Measurements from ENCODE around the gene TLE2.
"Not testable (repeated sequence)": the region's sequence is repeated elsewhere in the genome, so short reads cannot be mapped to it uniquely, and the experiment has no call there.

The TLE2 gene

DNA sequence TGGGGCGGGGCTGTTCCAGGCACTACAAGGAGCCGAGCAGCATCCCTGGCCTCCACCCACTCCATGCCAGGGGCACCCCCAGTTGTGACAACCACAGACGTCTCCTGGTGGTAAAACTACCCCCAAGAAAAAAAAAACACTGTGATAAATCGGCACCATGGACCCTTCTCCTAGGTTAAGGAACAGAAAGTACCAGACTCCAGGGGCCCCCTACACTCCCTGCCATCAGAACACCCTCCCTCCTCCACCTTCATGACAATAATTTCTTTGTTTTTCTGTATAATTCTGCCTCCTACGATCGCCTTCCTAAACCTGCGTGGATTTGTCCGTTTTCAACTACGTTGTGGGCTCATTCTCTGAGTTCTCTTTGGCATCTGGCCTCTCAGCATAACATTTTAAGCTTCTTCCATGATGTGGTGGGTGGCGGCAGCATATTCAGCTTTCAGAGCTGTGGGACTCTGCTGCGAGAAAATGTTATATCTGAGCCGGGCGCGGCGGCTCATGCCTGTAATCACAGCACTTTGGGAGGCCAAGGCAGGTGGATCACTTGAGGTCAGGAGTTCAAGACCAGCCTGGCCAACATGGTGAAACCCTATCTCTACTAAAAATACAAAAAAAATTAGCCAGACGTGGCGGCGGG is 8.6 kb downstream of the TLE2 start:
- no peak overlapping the region for H3K4me3 ChIP-seq (ENCODE audit: low read length)
- no peak for DNase-seq (ENCODE audit: low read depth, low spot score)

DNA sequence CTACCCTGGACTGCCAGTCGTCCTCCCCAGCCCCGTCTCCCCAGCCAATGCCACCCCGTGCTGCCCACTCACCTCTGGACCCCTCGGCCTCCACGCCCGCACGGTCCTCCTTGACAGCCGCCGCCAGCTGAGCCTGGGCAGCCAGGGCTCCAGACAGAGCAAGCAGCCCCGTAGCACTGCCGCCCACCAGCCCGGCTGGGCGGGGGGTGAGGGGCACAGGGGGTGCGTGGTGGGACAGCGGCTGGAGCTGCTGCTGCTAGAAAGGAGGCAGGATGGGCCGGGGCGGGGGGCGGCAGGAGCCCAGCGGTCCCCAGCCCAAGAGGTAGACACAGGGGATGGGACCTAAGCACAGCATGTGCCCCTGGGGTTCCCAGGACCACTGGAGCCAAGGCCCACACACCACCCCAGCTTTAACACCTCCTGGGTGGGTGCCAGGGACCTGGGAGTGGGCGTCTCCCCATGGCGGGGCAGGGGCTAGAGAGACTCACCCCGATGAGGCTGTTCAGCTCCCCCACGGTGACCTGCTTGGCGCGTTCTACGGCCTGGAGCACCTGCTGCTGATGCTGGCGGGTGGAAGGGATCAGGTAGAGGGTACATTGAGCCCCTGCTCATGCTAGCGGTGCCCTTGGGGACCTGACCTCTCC is 9.7 kb downstream of the TLE2 start:
- no peak overlapping the region for H3K4me3 ChIP-seq (ENCODE audit: low read length)
- DNase-seq (ENCODE audit: low read depth, low spot score) = no peak

DNA sequence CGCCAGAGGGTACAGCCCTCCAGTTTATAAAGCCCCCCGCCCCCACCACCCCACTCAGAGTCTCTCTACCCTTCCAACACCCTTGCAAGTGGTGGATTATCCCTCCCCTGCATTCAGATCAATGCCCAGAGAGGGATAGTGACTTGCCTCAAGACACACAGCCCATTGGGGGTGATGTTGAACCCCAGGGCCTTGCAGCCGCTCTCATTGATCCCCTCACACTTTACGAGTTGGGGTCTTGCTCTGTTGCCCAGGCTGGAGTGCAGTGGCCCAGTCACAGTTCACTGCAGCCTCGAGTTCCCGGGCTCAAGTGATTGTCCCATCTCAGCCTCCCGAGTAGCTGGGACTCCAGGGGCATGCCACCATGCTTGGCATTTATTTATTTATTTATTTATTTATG is 11.2 kb downstream of the TLE2 start:
- DNase-seq (ENCODE audit: low read depth, low spot score) = no peak
- H3K4me3 ChIP-seq (ENCODE audit: low read length) = no peak overlapping the region

DNA sequence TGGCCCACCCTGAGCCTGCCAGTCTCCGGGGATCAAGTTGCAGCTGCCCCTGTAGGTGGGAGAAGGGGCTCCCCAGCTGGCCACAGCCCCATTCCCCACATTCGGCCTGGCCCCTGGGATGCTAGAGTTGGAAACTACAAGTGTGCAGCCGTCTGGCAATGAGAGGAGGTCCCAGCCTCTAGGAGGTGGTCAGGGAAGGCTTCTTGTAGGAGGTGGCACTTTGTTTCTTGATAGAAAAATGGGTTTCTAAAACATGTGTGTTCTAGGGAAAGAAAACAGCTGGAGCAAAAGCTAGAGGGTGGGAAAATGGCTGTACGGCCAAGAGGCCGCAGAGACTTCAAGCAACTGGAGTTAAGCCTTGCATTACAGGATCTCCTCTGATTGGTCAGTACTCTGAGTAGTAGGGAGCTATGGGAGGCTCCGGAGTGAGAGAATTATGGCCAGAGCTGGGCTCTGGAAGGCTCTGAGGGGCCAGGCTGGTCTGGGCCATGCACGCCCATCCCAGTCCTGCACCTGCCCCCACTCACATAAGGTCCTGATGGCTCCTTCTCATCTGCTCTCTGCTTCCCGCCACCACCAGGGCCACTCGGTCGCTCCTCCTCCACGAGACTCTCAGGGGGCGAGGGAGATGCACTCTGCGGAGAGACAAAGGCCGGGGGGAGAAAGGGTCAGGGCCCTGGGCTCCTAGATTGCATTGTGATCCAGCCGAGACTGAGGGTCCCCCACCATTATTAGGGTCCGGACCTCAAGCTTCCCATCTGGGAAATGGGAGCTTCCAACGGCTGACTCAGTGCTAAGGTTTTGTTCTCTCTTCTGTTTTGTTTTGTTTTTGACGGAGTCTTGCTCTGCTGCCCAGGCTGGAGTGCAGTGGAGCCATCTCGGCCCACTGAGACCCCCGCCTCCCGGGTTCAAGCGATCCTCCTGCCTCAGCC is 13.7 kb downstream of the TLE2 start:
- H3K4me3 ChIP-seq (ENCODE audit: low read length) = no peak overlapping the region
- no peak for DNase-seq (ENCODE audit: low read depth, low spot score)

DNA sequence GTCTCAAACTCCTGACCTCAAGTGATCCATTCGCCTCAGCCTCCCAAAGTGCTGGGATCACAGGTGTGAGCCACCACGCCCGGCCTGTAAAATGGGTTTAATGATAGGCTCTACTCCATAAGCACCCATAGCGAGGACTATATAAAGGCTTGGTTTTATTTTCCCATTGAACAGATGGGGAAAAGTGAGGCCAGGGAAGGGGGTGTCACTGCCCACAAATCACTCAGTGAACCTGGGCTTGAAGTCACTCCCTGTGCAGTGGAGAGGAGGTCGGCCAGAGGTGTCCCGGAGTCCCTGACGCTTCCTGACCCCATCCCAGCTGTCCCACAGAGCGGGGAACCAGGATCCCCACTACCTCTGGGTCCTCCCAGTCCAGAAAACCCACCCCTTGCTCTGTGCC is 14.9 kb downstream of the TLE2 start:
- no peak overlapping the region for H3K4me3 ChIP-seq (ENCODE audit: low read length)
- no peak for DNase-seq (ENCODE audit: low read depth, low spot score)

DNA sequence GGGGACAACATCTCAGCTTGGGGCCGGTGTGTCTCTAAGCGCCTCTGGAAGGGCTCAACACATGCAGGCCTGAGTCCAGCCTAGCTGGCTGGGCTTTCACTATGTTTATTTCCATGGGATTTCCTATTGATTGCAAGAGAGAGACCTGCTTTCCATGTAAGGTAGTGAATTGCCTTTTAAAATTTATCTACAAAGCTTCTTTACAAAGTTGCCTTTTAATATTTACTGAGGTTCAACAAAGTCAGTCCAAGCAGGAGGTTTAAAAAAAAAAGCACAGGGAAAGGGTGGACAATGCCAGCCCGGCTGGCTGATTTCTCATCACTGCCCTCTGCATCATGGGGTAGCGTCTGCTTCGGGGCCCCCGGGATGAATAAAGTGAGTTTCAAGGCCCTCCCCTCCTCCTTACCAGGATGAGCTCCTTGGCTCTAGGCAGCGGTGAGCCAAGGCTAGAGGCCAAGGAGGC is 15.8 kb downstream of the TLE2 start:
- no peak for DNase-seq (ENCODE audit: low read depth, low spot score)
- no peak overlapping the region for H3K4me3 ChIP-seq (ENCODE audit: low read length)

DNA sequence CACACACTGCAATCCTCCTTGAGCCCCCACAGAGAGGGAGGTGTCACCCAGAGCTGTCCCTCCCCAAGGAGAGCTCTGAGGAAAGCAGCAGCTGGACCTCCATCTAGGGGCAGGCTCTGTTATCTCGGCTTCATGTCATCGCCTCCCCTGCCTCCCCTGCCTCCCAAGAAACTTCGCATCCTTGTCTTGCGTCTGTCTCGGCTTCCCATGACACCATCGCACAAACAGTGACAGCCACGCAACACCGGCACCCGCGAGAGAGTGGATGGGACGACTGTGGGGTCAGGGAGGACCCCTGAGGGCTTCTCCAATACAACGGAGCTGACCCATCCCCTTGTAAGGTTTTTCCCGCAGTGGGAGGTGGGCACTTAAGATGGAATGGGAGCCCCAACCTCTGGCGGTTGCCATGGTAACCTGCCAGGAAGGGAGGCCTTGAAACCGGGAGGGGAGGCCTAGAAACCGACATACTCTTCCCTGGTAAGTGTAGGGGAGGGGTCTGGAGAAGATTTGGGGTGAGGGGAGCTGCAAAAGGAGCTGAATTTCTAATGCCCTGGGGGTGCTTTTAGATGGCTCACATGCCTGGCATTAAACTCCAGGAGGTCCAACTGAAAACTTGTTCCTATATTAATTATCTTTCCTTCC is 16.3 kb downstream of the TLE2 start:
- no peak overlapping the region for H3K4me3 ChIP-seq (ENCODE audit: low read length)
- DNase-seq (ENCODE audit: low read depth, low spot score) = no peak

DNA sequence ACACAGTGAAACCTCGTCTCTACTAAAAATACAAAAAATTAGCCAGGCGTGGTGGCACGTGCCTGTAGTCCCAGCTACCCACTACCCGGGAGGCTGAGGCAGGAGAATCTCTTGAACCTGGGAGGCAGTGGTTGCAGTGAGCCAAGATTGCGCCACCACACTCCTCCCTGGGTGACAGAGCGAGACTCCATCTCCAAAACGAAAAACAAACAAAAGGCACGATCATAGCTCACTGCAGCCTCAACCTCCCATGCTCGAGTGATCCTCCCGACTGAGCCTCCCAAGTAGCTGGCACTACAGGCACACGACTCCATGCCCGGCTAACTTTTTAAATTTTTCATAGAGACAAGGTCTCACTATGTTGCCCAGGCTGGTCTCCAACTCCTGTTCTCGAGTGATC is 17.0 kb downstream of the TLE2 start:
- DNase-seq (ENCODE audit: low read depth, low spot score); H3K4me3 ChIP-seq (ENCODE audit: low read length): not testable (repeated sequence)

DNA sequence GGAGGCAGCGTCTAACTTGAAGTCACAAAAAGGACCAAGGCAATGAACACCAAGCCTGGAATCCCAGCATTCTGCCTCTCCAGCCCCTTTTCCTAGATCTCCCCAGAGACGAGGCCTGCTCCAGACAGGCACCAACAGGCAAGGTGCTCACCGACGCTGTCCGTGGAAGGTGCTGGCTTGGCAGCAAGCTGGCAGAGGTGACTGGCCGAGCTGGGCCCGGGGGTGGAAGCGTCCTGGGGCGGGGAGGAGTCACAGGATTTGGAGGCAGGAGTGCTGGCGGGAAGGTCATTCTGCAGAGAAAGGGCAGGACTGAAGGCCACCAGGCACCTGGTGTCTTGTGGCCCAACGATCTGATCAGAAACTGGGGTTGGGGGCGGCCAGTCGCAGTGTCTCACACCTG is 18.2 kb downstream of the TLE2 start:
- no peak overlapping the region for H3K4me3 ChIP-seq (ENCODE audit: low read length)
- DNase-seq (ENCODE audit: low read depth, low spot score) = no peak

DNA sequence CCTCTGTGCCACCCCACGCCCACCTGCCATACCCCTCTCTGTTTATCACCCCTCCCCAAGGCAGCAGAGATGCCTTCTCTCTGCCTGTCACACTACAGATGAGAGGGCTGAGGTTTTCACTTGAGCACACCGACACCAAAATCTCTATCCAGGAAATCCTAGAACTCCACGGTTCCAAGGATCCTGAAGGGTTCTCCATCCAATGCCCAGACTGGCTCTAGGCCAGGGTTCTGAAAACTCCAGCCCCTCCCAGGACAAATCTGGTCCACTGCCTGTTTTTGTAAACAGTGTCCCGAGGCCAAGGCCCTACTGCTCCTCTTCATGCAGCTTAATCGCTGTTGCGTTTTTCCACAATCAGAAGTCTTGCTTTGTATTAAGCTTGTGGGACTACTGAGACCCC is 20.1 kb downstream of the TLE2 start:
- DNase-seq (ENCODE audit: low read depth, low spot score) = no peak

DNA sequence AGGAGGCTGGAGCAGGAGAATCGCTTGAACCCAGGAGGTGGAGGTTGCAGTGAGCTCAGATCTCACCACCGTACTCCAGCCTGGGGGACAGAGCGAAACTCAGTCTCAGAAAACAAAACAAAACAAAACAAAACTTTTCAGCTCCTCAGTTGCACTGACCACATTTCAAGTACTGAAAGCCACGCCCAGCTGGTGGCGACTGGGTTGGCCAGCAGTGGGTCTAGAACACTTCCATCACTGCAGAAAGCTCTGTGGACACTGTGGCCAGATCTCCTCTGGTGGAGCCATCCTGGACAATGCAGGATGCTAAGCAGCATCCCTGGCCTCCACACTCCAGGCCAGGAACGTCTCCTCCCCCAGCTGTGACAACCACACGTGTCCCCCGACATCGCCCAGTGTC is 21.1 kb downstream of the TLE2 start:
- no peak overlapping the region for H3K4me3 ChIP-seq (ENCODE audit: low read length)
- no peak for DNase-seq (ENCODE audit: low read depth, low spot score)

More for the DNA sequence above, 20.1 kb downstream of the TLE2 start:
- no peak overlapping the region for H3K4me3 ChIP-seq (ENCODE audit: low read length)

DNA sequence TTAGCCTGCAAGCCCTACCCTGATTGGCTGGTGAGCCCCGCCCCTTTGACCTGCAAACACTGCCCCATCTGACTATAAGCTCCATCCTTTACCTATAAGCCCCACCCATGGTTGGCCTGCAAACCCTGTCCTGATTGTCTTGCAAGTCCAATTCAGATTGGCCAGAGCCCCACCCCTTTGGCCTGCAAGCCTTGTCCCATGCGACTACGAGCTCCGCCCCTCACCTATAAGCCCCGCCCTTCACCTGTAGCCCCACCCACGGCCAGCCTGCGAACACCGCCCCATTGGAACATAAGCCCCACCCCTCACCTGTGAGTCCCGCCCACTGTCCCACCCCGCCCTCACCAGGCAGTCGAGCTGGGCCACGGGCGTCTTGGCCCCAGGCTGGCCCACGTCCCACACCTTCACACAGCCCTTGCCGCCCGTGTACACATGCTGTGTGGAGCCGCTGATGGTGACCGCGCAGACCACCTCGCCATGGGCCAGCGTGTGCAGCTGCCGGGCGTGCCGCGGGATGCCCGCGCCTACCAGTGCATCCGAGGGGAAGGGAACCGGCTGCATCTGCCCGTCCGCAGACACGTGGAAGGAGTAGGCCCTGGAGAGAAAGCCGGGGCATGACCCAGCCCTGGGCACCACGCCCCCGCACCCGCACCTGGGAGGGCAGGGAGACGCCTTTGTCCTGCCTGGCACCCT is 22.9 kb downstream of the TLE2 start:
- no peak for DNase-seq (ENCODE audit: low read depth, low spot score)

DNA sequence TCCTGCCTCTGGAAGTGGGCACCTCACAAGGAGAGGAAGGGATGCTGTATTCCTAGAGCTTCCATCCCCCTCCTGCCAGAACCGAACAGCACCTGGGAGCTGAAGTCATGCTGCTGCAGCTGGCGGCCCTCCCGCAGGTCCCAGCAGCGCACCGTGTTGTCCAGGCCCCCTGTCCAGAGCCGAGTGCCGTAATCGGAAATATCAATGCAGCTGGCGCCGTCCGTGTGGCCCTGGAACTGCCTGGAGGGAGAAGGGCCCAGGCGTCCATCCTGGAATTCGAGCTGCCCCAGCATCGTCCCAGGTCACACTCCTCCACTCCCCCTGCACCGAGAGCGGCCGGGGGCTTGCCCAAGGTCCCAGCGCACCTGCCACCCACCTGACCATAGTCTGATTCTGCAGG is 23.7 kb downstream of the TLE2 start:
- DNase-seq (ENCODE audit: low read depth, low spot score) = no peak

More for the DNA sequence above, 22.9 kb downstream of the TLE2 start:
- no peak overlapping the region for H3K4me3 ChIP-seq (ENCODE audit: low read length)

DNA sequence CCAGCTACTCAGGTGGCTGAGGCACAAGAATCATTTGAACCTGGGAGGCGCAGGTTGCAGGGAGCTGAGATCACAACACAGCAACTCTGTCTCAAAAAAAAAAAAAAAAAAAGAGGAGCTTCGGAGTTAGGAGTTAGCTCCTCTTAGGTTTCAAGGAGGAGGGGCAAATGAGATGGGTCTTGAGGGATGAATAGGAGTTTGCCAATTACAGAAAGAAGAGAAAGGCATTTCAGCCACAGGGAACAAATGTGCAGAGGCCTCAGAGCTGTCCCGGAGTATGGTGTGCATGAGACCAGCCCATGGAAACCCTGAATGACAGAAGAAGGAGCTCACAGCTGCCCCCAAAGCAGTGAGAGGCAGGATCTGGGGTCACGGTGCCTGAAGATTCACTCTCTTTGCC is 24.6 kb downstream of the TLE2 start:
- DNase-seq (ENCODE audit: low read depth, low spot score) = no peak
- no peak overlapping the region for H3K4me3 ChIP-seq (ENCODE audit: low read length)

More for the DNA sequence above, 23.7 kb downstream of the TLE2 start:
- H3K4me3 ChIP-seq (ENCODE audit: low read length) = no peak overlapping the region

DNA sequence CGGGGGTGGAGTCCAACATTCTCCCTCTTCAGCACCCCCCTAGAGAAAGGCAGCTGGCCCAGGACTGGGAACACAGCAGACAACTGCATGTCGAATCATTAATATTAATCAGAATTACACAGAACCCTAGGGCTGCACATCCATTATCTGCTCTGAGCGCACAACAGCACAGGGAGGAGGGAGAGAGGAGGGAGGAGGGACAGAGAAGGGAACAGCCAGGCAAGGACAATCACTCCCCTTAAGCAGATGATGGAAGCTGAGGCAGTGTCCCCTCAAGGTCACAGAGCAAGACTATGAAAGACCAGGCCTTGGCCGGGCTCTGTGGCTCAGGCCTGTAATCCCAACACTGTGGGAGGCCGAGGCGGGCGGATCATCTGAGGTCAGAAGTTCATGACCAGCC is 26.0 kb downstream of the TLE2 start:
- DNase-seq (ENCODE audit: low read depth, low spot score) = no peak
- no peak overlapping the region for H3K4me3 ChIP-seq (ENCODE audit: low read length)

DNA sequence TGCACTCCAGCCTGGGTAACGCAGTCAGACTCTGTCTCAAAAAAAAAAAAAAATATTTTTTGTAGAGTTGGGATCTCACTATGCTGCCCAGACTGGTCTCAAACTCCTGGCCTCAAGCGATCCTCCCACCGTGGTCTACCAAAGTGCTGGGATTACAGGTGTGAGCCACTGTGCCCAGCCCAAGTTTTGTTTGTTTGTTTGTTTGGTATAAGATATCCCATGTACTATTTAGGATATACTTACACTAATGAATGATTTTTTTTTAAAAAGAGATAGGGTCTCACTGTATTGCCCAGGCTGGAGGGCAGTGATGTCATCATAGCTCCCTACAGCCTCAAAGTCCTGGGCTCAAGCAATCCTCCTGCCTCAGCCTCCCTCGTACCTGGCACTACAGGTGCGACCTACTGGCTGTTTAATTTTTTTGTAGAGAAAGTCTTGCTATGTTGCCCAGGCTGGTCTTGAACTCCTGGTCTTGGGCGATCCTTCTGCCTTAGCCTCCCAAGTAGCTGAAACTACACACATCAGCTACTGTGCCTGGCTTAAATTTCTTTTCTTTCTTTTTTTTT is 27.8 kb downstream of the TLE2 start:
- no peak overlapping the region for H3K4me3 ChIP-seq (ENCODE audit: low read length)
- no peak for DNase-seq (ENCODE audit: low read depth, low spot score)

DNA sequence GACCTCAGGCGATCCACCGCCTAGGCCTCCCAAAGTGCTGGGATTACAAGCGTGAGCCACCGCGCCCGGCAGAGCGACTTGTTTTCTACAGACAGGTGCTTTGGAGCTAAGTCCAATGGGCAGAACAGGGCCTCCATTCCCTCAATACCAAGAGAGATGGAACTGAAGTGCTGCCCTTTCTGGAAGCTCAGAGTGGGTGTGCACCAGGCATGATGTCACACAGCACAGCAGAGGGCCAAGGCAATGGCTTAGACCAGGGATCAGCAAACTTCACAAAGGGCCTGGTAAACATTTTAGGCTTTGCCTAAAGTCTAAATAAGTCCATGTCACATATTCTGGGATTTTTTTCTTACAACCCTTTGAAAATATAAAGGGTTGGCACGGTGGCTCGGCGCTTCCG is 30.4 kb downstream of the TLE2 start:
- no peak overlapping the region for H3K4me3 ChIP-seq (ENCODE audit: low read length)
- DNase-seq (ENCODE audit: low read depth, low spot score) = no peak

DNA sequence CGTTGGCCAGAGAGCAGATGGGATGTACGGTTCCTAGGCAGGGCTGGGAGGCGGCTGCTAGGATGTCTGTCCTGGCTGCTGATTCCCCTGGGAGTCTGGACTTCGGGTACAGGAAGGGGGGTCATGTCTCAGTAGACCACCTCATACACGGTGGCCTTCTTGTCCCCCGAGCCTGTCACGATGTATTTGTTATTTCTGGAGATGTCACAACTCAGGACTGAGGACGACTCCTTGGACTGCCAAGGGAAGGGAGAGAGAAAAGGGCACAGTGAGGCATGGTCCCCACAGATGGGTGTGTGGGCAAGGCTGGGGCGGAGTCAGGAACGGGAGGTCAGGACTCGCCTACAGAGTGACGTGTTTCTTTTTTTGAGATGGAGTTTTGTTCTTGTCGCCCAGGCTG is 31.4 kb downstream of the TLE2 start:
- DNase-seq (ENCODE audit: low read depth, low spot score) = no peak
- H3K4me3 ChIP-seq (ENCODE audit: low read length) = no peak overlapping the region

Data from Jurkat, Clone E6-1 (cell line).